HG02588 (cell line): Measurements from ENCODE around the gene DPP3.
A peak's percentile ranks its signal among the peaks of the same experiment; 100 is the strongest.

Experiments
- ATAC-seq: cut with Tn5 transposase; IDR thresholded peaks from one replicate; pipeline ENCODE4 v1.9.1; 2021; ENCODE audit warnings: mild to moderate bottlenecking, moderate library complexity; ENCODE audit not compliant: unreplicated experiment

Gene DPP3

GRCh38 chr11:66464916-66465315 is 15.3 kb upstream of the DPP3 start:
- ATAC-seq: no peak

- ATAC-seq: no peak
Measured at GRCh38 chr11:66465373-66466224, 14.6 kb upstream of the DPP3 start.

GRCh38 chr11:66466225-66467033 is 13.8 kb upstream of the DPP3 start, which contains the start of gene PELI3:
Gene PELI3 (plus strand): TSS chr11:66466905. CDS start chr11:66468129, 1,224 bp downstream.
- ATAC-seq: peak; percentile 82

DNA sequence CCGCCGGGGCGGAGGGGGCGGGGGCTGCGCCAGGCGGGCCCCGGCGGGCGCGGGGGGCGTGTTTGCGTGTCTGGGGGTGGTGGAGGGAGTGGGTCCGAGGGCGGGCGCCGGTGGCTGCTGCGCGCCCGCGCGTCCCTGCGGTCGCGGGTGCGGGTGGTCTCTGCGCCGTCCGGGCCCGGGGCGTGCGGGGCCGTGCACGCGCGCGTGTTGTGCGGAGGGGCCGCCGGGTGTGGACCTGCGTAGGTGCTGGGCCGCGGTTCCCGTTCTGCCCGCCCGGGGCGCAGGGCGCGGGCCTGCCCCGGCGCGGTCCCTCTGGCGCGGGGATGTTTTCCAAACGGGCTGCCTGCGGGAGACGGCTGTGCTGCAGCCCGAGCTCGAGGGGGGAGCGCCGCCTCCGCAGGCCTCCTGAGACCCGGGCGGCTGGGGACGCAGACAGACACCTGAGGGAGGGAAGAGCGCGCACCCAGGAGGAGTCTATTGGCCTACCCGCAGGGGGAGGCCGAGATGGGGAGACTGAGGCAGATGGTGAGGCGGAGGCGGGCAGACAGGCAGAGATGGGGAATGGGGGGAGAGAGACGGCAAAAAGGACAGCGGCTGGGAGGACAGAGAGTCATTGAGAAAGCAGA is 13.1 kb upstream of the DPP3 start:
- ATAC-seq: peak; percentile 26

DNA sequence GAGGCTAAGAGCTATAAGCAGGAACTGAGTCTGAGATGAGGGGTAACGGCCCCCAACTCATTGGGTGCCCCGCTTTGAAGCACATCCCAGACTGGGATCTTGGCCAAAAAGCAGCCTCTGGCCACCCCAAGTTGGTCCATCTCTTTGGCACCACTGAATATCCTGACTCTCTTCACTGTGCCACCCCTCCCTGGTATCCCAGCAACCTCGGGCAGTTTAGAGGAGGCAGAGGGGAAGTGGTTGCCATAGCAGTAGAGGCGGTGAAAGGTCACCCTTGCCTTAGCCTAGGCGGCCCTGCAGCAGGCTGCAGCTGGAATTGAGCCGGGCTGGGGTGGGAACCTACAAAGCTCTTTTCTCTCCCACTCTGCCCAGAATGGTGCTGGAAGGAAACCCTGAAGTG is 12.5 kb upstream of the DPP3 start:
- ATAC-seq: no peak

DNA sequence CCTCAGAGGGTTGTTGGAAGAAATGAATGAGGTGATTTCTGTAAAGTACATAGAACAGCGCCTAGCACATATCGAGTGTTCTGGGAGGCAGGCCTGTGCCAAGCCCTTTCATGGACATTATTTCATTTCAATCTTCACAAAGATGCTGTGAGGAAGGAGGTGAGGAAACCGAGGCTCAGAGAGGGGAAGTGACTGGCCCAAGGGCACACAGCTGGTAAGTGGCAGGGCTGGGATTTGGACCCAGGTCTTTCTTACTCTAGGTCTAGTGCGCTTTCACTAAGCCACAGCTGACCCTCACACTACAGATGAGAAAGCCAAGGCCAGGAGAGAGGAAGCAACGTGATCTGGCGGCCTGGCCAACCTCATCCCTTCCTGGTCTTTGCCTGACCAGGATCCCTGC is 11.5 kb upstream of the DPP3 start:
- no peak for ATAC-seq

- no peak for ATAC-seq
Measured at GRCh38 chr11:66469441-66469840, 10.8 kb upstream of the DPP3 start.

DNA sequence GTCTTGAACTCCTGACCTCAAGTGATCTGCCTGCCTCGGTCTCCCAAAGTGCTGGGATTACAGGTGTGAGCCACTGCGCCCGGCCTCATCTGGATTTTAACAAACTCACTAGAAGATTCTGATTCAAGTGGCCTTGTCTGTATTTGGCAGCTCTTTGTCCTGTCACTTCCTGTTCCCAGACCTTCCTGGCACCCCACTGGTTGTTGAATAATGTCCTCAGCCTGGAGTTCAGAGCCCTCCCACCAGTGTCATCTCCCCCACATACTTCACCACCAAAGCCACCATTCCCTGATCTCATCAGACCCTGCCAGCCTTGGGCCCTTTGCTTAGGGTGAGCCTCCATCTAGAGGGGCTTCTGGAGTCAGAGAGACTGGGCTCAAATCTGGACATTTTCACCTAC is 10.2 kb upstream of the DPP3 start:
- ATAC-seq: no peak

DNA sequence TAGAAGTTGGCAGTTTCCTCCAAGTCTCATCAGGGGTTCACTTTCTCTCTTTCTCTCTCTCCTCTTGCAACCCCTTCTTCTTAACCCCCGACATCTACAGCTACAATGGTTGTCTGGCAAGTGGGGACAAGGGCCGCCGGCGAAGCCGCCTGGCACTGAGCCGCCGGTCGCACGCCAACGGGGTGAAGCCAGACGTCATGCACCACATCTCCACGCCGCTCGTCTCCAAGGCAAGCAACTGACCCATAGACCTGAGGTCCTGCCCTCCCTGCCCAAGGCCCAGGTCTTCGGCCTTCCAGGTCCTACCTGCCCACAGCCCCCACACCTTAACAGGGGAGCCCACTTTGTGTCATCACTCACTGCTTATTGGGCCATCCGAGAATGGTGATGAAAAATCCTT is 9.1 kb upstream of the DPP3 start:
- ATAC-seq: no peak

DNA sequence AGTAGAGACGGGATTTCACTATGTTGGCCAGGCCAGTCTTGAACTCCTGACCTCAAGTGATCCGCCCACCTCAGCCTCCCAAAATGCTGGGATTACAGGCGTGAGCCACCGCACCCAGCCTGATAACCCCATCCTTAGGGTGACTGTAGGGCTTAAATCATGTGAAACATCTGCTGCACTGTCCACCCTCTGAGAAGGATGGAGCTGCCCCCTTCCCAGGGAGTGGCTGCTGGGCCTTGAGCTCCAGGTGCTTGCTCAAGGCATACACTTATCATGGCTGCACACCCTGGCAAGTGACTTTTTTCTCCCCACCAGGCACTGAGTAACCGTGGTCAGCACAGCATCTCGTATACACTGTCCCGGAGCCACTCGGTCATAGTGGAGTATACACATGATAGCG is 8.2 kb upstream of the DPP3 start:
- ATAC-seq: no peak

GRCh38 chr11:66473167-66473566 is 7.1 kb upstream of the DPP3 start:
- no peak for ATAC-seq

DNA sequence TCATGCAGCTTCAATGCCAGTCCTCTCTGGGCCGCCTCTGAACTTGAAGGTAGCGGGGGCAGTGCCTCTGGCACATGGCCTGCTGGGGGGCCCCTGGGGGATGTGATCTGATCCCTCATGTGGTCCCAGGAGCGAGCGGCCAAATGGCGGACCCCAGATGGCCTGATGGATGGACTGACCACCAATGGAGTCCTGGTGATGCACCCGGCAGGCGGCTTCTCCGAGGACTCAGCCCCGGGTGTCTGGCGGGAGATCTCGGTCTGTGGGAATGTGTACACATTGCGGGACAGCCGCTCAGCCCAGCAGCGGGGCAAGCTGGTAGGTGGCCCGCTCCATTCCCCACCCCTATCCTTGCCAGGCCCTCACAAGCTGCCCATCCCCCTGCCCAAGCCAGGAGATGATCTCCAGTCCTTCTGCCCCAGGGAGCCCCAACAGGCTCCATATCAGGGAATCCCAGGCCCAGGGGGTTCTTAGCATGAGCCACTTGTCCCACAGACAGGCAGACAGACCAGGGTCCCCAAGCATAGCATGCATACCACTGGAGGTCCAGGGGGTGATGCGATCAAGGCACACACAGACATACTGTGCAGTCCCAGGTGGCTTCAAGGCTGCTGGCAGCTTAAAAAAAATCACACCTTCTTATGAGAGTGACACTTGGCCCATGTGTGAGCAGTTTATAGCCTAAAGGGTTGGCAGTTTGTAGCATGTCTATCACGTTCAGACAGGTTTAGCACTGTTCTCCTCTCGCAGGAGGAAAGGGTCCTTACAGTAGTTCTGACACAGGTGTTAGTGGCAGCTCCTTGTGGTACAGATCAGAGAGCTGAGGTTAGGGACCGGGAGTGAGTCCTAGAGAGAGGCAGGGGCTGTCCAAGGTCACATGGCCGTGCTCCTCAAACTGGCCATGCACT is 6.4 kb upstream of the DPP3 start:
- ATAC-seq: no peak

- no peak for ATAC-seq
Measured at GRCh38 chr11:66475349-66476172, 4.7 kb upstream of the DPP3 start.

DNA sequence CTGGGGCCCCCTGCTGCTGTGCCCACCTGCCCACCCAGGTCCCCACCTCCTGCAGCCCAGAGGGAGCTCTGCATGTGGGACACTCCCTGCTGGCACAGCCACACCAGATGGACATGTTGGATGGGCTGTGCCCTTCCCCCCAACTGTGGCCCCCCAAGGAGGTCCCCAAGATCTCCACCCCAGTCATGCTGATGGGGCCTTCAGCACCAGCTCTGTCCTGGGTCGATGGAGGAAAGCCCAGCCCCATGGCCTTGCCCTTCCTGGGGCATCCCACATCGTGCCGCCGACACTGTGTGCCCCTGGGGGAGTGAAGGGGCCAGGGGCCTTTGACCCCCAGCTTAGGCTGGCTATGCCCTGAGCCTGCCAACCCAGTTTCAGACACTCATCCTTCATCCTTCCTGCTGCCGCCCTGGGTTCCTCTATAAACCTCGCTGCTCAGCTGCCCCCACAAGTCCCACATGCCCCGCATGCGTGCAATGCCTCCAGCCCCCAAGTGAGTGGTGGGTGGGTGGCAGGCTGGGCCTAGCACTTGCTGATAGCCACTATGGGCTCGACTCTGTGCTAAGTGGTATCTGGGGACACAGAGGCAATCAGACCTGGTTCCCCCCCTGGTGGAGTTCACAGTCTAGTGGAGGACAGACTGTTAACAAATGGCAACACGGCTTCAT is 3.9 kb upstream of the DPP3 start:
- no peak for ATAC-seq

GRCh38 chr11:66476841-66477251 is 3.4 kb upstream of the DPP3 start:
- ATAC-seq: no peak

DNA sequence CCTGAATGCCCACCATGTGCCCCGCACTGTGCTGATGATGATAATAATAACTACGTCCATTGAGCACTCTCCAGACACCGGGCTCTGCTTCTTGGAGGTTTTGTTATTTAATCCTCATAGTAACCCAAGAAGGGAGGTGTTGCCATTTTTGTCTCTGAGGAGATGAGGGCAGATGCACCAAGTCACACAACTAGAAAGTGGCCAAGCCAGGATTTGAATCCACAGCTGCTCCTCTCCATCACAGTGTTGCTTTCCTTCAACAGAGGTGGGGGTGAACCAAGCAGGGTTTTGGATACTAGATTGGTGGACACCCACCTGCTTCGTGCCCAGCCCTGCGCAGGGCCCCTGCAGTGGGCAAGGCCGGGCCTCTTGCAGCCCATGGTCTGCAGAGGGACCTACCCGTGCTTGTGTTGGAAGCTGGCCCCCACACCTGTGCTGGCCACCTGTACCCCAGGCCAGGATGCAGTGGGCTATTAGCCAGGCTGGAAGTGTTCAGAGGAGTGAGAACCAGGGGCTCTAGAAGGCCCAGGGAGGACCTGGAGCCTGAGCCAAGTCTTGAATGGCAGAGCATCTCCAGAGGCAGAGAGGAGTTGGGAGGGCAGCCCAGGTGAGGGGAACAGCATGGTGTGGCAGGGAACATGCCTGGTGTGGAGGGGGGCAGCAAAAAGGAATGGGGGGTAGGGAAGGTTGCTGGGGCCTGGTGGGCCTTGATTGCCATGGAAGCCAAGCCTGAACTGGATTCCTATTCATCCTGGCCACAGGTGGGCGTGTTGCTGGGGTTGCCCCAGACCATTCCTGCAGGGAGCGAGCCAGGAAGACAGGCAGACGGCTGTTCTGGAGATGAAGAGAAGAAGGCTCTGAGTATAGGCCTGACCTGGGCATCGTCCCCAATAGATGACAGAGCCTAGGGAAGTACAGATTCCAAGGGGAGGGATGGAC is 2.7 kb upstream of the DPP3 start:
- ATAC-seq: no peak

DNA sequence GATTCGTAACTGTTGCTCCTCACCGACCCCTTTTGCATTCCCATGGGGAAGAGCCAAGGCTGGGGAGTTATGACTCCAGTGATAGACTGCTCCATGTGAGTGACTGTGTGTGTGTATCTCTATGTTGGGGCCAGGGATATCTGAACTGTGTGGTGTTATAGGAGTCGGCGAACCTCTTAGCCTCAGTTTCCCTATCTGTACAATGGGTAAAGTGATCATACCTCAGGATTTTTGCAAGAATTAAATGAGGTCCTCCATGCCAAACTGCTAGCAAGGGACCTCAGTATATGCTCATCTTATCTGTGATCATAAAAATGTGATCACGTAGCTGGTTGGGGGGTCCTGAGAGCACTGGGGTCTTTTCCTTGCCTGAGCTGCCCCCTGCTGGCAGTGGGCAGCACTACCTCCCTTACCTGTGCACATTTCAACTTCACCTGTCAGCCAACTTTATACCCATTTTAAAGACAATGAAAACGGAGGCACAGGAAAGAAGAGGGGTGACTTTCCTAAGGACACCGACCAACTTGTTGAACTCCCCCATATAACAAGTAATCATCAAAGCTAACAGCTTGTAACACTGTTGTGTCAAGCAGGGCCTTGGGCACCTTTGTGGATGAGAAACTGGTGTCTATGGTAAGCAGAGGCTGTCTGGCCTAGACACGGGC is 1.4 kb upstream of the DPP3 start:
- ATAC-seq: no peak
